Neural cell (in vitro differentiated cells): ENCODE measurements around the gene PAPSS2. TPM values are rescaled to one million over a fixed set of nuclear protein-coding genes. Genes with fewer than 3 reads are reported as not detected.

Experiments used
- H2AFZ ChIP-seq: fragments of 200-600, 300-800 bp; sonication (generic), shearing (Covaris generic); 2 replicates; pipeline ENCODE4 v1.6.0; 2014; ENCODE audit warnings: low read depth, mild to moderate bottlenecking, antibody characterized with exemption, low read length, moderate library complexity
- H3F3A ChIP-seq: fragments of 200-600 bp; shearing (Covaris generic); 2 replicates; pipeline ENCODE4 v1.6.1; 2016; ENCODE audit warnings: mild to moderate bottlenecking, moderate library complexity, mixed read lengths, antibody characterized with exemption, low read length; ENCODE audit not compliant: insufficient read depth, poor library complexity, severe bottlenecking
- H3K27ac ChIP-seq: fragments of 200-600, 300-800 bp; sonication (generic), shearing (Covaris generic); 2 replicates; pipeline ENCODE4 v1.5.1; 2014; ENCODE audit warnings: mild to moderate bottlenecking, low read length, moderate library complexity
- H3K27me3 ChIP-seq: fragments of 300-800, 200-600 bp; sonication (generic), shearing (Covaris generic); 2 replicates; pipeline ENCODE4 v1.6.0; 2014; ENCODE audit warnings: mild to moderate bottlenecking, low read depth, low read length, moderate library complexity; ENCODE audit not compliant: insufficient read depth
- H3K36me3 ChIP-seq: fragments of 300-800, 200-600 bp; sonication (generic), shearing (Covaris generic); 2 replicates; pipeline ENCODE4 v1.5.1; 2014; ENCODE audit warnings: mild to moderate bottlenecking, antibody characterized with exemption, low read length, moderate library complexity; ENCODE audit not compliant: insufficient read depth
- H3K4me2 ChIP-seq: fragments of 300-800, 200-600 bp; sonication (generic), shearing (Covaris generic); 2 replicates; pipeline ENCODE4 v1.6.0; 2014; ENCODE audit warnings: mild to moderate bottlenecking, low read length
- H3K4me3 ChIP-seq: fragments of 300-800, 200-600 bp; sonication (generic), shearing (Covaris generic); 2 replicates; pipeline ENCODE4 v1.5.1; 2014; ENCODE audit warnings: mild to moderate bottlenecking, low read length, moderate library complexity
- H3K79me2 ChIP-seq: fragments of 200-600 bp; shearing (Covaris generic); replicated peaks from 2 replicates; pipeline ENCODE4 v1.6.0; 2014; ENCODE audit warnings: mild to moderate bottlenecking, low read length, moderate library complexity; ENCODE audit not compliant: insufficient read depth
- H3K9ac ChIP-seq: fragments of 300-800, 200-600 bp; sonication (generic), shearing (Covaris generic); 2 replicates; pipeline ENCODE4 v1.6.1; 2016; ENCODE audit warnings: mild to moderate bottlenecking, low read length, mixed read lengths
- H3K9me2 ChIP-seq: fragments of 200-600 bp; shearing (Covaris generic); 2 replicates; pipeline ENCODE4 v1.6.1; 2016; ENCODE audit warnings: mild to moderate bottlenecking, low read length, mixed read lengths; ENCODE audit not compliant: insufficient read depth
- H3K9me3 ChIP-seq: fragments of 200-600, 300-800 bp; sonication (generic), shearing (Covaris generic); 2 replicates; pipeline ENCODE4 v1.6.1; 2016; ENCODE audit warnings: mild to moderate bottlenecking, mixed run types, low read length, moderate library complexity, mixed read lengths
- H4K20me1 ChIP-seq: fragments of 200-600 bp; shearing (Covaris generic); 2 replicates; pipeline ENCODE4 v1.6.1; 2016; ENCODE audit warnings: mild to moderate bottlenecking, mixed run types; ENCODE audit not compliant: insufficient read depth
- CTCF ChIP-seq: fragments of 450-650 bp; IDR thresholded peaks from 2 replicates; pipeline ENCODE4 v1.5.1; 2014; ENCODE audit warnings: antibody characterized with exemption, mild to moderate bottlenecking, moderate library complexity; ENCODE audit not compliant: poor library complexity, severe bottlenecking
- EP300 ChIP-seq: fragments of 450-650 bp; conservative IDR thresholded peaks from 2 replicates; pipeline ENCODE4 v1.6.1; 2014; ENCODE audit warnings: antibody characterized with exemption, mild to moderate bottlenecking, moderate library complexity; ENCODE audit not compliant: poor library complexity, severe bottlenecking
- EZH2 ChIP-seq: fragments of 200-600, 300-800 bp; shearing (Covaris generic), sonication (generic); IDR thresholded peaks from 2 replicates; pipeline ENCODE4 v1.6.1; 2014; ENCODE audit warnings: antibody characterized with exemption, low read length, borderline replicate concordance, mild to moderate bottlenecking; ENCODE audit not compliant: insufficient read depth, poor library complexity, severe bottlenecking
- MXI1 ChIP-seq: fragments of 450-650 bp; conservative IDR thresholded peaks from 2 replicates; pipeline ENCODE4 v1.6.1; 2014; ENCODE audit warnings: antibody characterized with exemption, mild to moderate bottlenecking; ENCODE audit not compliant: poor library complexity, severe bottlenecking
- POLR2AphosphoS5 ChIP-seq: IDR thresholded peaks from 2 replicates; pipeline ENCODE4 v1.6.1; 2012
- RAD21 ChIP-seq: fragments of 450-650 bp; conservative IDR thresholded peaks from 2 replicates; pipeline ENCODE4 v1.6.1; 2014; ENCODE audit warnings: antibody characterized with exemption, mild to moderate bottlenecking, moderate library complexity
- SMC3 ChIP-seq: fragments of 450-650 bp; conservative IDR thresholded peaks from 2 replicates; pipeline ENCODE4 v1.6.1; 2014; ENCODE audit warnings: antibody characterized with exemption, mild to moderate bottlenecking, moderate library complexity; ENCODE audit not compliant: poor library complexity
- TAF1 ChIP-seq: IDR thresholded peaks from 2 replicates; pipeline ENCODE4 v1.6.1; 2012; ENCODE audit warnings: low read depth
- polyA plus RNA-seq: library from polyadenylated mRNA; depleted of rRNA; stranded (reverse); fragments of >200 nt; gene quantifications from 2 replicates; pipeline ENCODE4 v1.2.3, GENCODE V29; 2014
- TF ChIP-seq, protein P1 (sequence below): IDR thresholded peaks from 2 replicates; pipeline ENCODE4 v1.6.1; 2012; ENCODE audit warnings: borderline replicate concordance

PAPSS2 gene
- polyA plus RNA-seq, 1 donor from 2014 or later, result 0.24 TPM

DNA sequence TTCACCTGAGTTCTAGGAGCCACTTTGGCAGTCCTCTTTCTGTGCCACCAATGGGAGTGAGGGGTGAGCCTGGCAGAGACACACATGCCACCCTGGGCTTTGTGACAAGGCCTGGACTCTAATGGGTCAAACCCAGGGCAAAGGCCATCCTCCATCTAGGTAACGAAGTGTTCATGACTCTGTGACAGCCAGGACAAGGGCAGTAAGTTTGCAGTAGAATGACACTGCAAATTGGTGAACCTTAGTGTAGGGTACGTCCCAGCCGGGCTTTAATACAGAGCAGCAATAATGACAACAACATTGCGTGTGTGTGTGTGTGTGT is 43.3 kb downstream of the PAPSS2 start:
- TF ChIP-seq EP300 (no peak), POLR2AphosphoS5 (no peak), SMC3 (no peak), RAD21 (no peak), CTCF (no peak)
- Histone ChIP-seq H3K9ac (no peak overlapping the region), H3K9me2 (no peaks in the 10 kb centered on the region), H3K27me3 (no peaks in the 10 kb centered on the region), H3K36me3 (no peaks in the 10 kb centered on the region), H3K27ac (no peak overlapping the region), H3K4me3 (no peak overlapping the region), H3K4me2 (no peak overlapping the region), H3K9me3 (no peaks in the 10 kb centered on the region), H3F3A (no peaks in the 10 kb centered on the region), H3K79me2 (no peaks in the 10 kb centered on the region), H4K20me1 (no peaks in the 10 kb centered on the region), H2AFZ (no peak overlapping the region)

- no peak for TF ChIP-seq EP300
- TF ChIP-seq RAD21, result no peak
- TF ChIP-seq EZH2, result no peak
- no peak for TF ChIP-seq SMC3
- no peak for TF ChIP-seq CTCF
- TF ChIP-seq, protein P1, sequence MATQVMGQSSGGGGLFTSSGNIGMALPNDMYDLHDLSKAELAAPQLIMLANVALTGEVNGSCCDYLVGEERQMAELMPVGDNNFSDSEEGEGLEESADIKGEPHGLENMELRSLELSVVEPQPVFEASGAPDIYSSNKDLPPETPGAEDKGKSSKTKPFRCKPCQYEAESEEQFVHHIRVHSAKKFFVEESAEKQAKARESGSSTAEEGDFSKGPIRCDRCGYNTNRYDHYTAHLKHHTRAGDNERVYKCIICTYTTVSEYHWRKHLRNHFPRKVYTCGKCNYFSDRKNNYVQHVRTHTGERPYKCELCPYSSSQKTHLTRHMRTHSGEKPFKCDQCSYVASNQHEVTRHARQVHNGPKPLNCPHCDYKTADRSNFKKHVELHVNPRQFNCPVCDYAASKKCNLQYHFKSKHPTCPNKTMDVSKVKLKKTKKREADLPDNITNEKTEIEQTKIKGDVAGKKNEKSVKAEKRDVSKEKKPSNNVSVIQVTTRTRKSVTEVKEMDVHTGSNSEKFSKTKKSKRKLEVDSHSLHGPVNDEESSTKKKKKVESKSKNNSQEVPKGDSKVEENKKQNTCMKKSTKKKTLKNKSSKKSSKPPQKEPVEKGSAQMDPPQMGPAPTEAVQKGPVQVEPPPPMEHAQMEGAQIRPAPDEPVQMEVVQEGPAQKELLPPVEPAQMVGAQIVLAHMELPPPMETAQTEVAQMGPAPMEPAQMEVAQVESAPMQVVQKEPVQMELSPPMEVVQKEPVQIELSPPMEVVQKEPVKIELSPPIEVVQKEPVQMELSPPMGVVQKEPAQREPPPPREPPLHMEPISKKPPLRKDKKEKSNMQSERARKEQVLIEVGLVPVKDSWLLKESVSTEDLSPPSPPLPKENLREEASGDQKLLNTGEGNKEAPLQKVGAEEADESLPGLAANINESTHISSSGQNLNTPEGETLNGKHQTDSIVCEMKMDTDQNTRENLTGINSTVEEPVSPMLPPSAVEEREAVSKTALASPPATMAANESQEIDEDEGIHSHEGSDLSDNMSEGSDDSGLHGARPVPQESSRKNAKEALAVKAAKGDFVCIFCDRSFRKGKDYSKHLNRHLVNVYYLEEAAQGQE, result no peak
- no peak for TF ChIP-seq POLR2AphosphoS5
- no peak for TF ChIP-seq TAF1
- no peak for TF ChIP-seq MXI1
- Histone ChIP-seq H3K9ac (no peak overlapping the region), H3K9me2 (no peaks in the 10 kb centered on the region), H3K79me2 (no peaks in the 10 kb centered on the region), H3K27ac (no peak overlapping the region), H3K4me2 (no peak overlapping the region), H3K36me3 (no peaks in the 10 kb centered on the region), H3F3A (no peaks in the 10 kb centered on the region), H2AFZ (no peak overlapping the region), H3K9me3 (no peaks in the 10 kb centered on the region), H3K4me3 (no peak overlapping the region), H4K20me1 (no peaks in the 10 kb centered on the region), H3K27me3 (no peaks in the 10 kb centered on the region)
These were observed 44.1 kb downstream of the PAPSS2 start for GRCh38 chr10:87703771-87704170.
